ENCODE measurements around the gene LMO7.
"Not testable (repeated sequence)": the region's sequence is repeated elsewhere in the genome, so short reads cannot be mapped to it uniquely, and the experiment has no call there.

Gene LMO7

DNA sequence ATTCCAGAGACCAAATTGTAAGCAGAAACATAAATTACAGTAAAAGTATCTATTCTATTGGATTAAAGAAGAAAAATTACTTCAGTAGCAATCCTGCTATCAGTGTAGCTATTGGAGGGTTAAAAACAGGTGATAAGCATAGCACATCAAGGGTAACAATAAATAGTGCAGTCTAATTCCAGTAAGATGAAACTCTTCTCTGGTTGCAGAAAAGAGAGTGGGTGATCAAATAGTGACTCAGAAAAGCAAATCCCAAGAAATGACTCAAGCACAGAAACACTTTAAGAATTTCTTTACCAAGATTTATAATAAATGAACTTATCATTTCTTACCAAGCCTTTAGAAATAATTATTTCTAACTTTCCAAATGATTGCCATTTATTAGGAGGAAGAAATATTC, 135.7 kb downstream of the LMO7 start:
- no peak for DNase-seq (ENCODE audit: low read depth)

DNA sequence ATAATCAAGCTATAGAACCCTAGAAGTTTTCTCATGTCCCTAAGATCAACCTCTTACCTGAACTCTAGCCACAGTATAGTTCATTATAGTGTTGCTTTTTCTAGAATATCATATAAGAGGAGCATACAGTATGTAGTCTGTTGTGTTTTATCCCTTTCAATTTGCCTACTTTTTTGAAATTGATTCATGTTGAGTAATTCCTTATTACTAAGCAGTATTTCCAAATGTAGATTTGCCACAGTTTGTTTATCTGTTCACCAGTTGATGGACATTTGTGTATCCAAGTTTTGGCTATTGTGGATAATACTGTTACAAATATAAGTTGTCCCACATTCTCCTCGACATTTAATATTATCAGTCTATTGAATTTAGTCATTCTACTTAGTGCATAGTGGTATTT, 138.0 kb downstream of the LMO7 start:
- DNase-seq (ENCODE audit: low read depth) = no peak

DNA sequence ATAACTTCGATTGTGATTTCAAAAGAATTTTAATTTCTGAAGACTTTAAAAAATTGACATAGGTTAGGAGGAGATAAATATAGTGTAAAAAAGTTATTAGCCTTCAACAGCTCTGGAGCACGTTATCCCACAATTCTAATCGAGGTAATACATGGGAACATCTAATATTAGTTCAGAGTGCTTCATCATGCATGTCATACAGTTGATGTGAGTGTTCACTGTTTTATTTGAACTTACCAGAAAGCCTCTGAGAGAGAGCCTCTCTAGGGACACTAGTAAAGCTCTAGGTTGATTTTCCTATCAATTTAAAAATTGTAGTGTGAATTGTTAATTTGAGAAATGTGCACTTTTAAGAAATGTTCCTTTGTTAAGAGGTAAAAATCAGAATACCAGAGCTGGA, 140.4 kb downstream of the LMO7 start:
- no peak for DNase-seq (ENCODE audit: low read depth)

DNA sequence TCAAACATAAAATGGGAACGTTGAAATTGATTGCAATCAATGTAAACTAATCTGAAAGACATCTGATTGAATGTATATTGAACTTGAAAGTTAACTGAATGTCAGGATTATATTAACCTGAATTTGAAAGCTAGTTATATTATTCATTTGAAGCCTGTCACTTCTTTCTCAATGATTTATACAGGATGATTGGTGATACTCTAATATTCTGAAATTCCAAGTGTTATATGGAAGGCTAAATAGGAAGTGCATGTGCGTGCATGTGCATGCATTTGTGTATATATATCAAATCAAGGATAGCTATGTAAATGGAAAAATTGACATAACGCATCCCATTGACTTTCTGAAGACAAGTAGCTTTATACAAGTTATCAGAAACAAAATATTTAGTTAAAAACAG, 143.3 kb downstream of the LMO7 start:
- DNase-seq (ENCODE audit: low read depth) = no peak

DNA sequence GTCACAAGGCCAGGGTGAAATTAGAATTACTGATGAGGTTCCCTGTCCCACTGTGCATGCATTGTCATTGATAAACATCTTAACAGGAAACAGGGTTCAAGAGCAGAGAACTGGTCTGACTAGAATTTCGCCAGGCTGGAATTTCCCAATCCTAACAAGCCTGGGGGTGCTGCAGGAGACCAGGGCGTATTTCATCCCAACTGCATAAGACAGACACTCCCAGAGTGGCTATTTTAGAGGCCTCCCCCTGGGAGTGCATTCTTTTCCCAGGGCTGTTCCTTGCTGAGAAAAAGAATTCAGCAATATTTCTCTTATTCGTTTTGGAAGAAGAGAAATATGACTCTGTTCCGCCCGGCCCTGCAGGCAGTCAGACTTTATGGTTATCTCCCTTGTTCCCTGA, 144.0 kb downstream of the LMO7 start:
- DNase-seq (ENCODE audit: low read depth) = not testable (repeated sequence)

DNA sequence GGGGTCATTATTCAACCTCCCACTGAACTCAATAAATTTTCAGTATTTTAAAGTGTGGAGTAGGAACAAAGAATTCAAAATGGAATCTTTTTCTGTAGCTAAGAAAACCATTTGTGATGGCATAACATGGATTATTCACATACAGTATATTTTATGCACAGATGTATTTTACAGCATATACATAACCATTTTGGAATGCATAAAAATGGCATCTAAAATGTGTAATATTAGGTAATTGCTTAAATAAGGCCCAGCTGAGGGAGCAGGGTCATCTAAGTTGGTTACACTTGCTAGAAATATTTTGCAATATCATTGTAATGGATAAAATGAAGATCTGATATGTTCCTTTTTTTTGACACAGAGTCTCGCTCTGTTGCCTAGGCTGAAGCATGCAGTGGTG, 146.9 kb downstream of the LMO7 start:
- DNase-seq (ENCODE audit: low read depth) = no peak

DNA sequence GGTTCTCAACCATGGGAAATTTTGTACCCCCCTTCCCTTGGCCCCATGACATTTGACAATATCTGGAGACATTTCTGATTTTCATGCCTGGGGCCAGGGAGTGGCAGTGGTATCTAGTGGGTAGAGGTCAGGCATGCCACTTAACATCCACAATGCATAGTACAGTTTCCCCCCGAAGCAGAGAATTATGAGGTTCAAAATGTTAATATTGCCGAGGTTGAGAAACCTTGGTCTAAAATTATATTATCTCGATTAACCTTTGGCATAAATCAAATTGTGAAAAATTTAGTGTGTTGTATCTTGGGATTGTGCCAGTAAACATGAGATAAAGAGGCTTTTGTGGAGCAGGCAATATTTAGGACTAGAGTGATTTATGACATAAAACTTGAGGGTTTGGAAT, 147.9 kb downstream of the LMO7 start:
- DNase-seq (ENCODE audit: low read depth) = no peak

DNA sequence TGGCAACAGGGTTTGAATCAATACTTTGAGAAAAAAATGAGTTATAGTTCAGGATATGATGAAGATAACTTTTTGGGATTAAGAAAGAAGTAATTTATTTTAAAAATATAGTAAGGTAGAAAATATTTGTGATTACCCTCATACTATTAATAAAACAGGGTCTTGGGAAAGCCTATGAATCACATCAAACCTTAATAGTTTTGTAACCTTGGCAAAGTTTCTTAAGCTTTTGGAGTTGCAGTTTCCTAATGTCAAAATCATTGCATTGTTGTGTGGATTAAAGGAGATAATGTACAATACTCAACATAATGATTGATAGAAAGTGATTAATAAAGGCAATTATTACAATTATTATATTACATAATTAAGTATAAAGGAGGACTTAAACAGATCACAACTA, 149.0 kb downstream of the LMO7 start:
- DNase-seq (ENCODE audit: low read depth) = no peak

DNA sequence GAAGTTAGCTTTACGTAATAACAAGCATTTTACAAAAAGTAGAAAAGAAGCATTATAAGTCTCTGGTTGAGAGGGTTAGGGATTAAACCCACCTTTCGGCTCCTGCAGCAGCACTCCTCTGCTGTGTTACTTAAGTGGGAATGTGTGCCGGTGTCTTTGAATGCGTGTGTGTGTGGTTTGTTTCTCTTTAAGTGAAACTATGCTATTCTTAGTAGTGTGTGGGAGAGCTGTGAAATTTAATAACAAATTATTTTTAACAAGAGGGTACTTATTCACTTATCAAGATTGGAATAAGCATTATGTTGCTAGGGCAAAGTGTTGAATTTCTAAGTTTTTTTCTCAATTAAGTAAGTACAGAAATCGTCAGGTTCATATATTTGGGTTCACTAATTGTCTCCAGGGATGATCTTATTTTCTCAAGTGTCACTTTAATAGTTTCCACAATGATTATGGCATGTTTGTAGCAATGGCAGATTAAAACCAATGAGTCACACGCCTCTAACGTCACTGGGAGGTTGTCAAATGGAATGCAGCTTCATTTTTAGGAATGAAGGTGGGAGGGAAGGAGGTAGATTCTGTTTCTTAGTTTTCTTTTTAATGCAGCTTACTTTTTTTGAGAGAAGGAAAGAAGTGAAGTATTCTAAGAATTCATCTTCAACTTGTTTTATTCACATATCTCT, 151.3 kb downstream of the LMO7 start:
- DNase-seq (ENCODE audit: low read depth) = no peak

DNA sequence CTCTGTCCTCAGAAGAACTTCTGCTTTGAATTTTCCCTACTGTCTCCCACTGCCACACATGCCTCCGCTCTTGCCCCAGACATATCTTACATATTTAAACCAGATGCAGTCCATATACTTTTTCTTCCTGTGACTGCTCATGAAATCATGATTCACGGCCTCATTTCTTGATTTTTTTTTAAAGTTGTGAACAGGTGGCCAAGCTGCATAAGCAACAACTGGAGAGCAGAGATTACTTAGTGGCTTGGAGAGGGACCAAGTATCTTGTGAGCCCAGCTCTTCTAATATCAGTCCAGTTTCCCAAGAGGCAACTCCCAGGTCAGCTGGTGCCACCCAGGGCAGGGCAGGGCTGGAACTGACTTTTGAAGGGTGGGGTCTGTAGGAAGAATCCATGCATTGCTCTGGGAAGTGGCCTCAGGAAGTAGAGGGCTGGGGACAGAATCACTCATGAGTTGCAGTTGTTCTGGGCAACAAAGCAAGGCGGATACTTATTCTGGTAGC, 152.4 kb downstream of the LMO7 start:
- DNase-seq (ENCODE audit: low read depth) = no peak

DNA sequence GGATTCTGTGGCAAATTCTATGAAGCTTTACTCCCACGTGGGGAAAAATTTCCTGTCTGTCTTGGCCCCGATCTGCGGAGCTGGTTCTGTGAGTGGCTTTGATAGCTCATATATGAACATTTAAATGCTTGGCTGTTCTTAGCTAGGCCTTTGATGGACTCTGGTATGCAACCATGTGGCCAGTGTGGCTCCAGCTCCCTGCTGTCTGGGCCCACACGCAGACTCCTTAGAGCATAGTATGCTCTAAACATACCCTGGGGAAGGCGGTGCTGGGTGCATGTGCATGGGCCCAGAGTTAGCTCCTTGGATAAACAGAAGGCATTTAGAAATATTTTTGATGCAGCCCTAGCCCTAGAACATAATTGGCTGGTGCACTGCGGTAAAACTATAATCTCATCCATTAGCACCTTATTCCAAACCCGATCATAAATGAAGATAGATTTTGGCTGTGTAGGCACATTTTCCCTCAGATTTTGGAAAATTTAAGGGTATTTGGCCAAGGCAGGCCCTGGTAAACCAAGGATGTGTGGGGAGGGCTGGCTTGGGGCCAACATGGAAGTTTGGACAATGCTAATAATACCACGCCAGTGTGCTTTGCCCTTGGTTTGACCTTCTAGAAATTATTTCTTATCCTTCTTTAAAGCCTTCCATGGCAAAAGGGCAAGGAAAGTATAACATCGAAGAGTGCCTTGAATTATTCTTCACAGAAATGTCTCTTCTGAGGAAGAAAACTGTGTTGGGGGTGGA, 153.5 kb downstream of the LMO7 start:
- no peak for DNase-seq (ENCODE audit: low read depth)

DNA sequence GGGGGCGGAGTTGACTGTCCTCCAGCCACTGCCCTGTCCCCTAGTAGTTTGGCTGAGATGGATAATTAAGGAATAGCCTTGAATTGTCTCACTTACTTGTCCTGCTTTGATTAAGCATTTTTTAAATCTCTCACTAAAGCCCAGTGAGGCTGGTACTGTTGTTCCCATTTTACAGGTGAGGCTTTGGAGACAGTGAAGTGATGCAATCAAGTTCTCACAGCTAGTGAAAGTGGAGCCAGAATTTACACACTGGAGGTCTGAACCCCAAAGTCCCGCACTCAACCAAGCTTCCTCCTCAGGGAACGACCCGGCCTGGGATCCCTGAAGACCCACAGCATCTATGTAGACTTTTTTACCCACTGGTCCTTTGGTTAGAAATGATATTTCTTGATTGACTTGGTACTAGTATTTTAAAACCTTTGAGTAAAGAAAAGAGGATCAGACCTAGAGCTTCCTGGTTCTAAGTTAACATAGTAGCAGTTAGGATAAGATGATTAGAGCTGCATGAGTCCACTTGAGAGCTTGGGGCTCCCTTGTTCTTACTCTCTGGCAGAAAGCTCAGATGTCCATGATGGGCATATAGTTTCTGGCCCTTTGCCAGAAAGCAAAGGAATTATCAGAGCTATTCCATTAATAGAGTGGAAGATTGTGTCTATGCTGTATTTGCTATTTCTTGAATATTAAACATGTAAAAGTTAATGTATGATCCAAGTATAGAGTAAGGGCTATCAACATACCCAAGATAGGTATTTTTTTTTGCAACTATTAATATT, 154.3 kb downstream of the LMO7 start:
- no peak for DNase-seq (ENCODE audit: low read depth)

DNA sequence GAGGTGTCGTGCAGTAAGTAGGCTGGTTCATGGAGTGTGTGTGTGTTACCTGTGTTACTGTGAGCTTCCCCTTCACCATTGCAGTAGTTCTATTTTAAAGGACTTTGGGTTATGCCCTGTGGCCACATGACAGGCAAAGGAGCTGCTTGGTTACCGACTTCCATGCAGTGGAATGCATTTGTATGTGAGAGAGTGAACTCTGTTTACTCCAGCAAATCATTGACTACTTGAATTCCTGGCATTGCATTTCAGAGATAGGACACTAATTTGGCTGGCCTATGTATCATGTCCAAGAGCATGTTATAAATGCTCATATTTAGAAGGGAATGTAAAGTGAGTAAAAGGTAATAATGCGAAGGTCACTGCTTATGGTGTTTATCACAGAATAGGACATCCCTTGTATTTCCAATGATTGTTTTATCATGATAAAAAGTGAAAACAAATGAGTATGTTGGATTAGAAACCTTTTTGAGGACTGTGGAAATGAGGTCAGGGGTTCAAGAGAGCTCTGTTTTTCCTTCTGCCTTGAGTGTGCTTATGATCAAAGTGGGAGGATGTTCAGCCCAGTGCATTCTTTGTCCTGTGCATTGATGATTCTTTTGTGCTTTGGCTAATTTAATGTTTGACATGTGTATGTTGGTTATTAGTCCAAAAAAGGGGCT, 156.5 kb downstream of the LMO7 start:
- DNase-seq (ENCODE audit: low read depth) = no peak

DNA sequence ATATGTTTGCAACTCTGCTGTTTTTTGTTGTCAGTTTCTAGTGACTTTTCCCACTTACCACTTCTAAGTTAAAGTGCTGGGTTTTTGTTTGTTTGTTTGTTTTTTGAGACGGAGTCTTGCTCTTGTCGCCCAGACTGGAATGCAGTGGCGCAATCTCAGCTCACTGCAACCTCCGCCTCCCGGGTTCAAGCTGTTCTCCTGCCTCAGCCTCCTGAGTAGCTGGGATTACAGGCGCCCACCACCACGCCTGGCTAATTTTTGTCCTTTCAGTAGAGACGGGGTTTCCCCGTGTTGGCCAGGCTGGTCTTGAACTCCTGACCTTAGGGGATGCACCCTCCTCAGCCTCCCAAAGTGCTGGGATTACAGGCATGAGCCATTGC, 157.0 kb downstream of the LMO7 start:
- not testable (repeated sequence) for DNase-seq (ENCODE audit: low read depth)

DNA sequence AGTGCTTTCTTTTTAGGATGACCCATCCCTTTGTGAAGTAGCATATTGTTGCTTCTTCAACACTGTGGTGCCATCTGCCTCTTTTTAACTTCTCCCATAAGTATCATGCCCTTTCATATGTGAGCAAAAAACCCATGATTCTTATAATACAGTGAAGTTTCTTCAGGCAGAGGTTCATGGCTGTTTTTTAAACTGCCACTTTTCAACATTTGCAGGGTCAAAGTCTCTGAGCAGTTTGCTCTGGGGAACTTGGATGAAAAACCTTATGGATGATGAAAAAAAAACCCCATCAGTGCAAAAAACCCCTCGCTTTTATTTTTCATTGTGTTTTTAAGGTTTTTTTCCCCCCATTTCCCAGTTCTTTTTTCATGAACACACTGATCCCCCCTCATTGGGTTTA, 158.5 kb downstream of the LMO7 start:
- DNase-seq (ENCODE audit: low read depth) = no peak

DNA sequence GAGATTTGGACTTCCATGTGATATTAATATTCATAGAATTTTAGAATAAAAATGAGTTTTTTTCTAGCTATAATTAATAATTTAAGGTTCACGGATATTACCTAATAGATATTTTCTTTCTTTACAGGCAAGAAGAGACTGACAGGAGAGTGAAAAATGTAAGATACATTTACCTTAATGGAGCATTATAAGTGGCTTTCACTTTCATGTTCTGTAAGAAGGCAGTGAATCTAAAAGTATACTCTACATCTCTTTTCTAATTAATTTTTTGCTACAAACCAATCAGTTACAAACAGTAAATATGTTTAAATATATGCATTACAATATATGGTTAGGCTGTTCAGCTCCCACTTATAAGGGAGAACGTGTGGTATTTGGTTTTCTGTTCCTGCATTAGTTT, 159.1 kb downstream of the LMO7 start:
- no peak for DNase-seq (ENCODE audit: low read depth)

DNA sequence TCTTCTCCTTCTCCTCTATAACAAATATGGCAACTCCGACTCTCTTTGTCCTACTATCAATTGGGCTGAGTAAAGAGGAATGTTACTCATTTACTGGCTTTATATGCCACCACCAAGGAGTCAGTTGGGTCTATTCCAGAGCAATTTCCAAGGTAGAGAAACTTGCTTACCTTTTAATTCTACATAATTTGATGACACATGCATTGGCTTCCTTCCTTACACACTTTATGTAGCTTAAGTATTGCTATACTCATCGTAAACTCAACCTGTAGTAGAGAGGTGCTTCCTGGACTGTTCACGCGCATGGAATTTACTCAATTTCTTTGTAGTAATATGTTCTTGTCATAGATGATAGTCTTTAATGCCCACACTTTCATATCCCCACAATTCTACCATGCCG, 160.7 kb downstream of the LMO7 start:
- no peak for DNase-seq (ENCODE audit: low read depth)

DNA sequence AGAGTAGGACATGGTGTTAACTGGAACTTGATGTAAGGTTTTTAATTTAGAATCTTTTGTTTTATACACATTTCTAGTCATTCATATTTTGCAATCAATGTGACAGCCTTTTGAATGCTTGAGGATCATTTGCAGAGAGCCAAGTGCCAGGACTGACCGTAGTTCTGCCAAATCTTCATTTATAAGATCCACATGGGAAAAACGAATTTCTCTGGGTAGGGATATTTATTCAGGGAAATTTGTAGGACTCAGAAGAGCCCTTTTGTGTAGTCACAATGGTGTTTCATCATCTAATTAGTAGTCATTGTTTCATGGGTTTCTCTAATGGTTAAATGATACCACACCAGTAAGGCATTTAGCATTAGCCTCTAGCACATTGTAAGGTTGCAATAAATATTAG, 161.1 kb downstream of the LMO7 start:
- DNase-seq (ENCODE audit: low read depth) = no peak

DNA sequence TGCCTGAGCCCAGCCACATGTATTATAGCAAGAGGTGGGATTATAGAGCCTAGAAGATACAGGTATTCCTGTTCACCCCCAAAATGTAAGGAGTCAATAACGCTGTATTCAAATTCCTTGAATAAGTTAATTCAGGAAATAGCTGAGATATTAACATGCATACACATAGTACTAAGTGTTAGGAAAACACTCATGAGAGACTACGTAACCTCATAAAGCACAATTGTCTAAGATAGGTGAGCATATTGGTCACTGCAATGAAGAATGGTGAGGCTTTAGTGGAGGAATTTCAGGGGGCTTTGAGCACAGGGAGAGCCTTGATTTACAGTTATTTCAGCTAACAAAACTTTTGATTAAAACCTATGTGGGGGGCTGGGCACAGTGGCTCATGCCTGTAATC, 161.6 kb downstream of the LMO7 start:
- no peak for DNase-seq (ENCODE audit: low read depth)

DNA sequence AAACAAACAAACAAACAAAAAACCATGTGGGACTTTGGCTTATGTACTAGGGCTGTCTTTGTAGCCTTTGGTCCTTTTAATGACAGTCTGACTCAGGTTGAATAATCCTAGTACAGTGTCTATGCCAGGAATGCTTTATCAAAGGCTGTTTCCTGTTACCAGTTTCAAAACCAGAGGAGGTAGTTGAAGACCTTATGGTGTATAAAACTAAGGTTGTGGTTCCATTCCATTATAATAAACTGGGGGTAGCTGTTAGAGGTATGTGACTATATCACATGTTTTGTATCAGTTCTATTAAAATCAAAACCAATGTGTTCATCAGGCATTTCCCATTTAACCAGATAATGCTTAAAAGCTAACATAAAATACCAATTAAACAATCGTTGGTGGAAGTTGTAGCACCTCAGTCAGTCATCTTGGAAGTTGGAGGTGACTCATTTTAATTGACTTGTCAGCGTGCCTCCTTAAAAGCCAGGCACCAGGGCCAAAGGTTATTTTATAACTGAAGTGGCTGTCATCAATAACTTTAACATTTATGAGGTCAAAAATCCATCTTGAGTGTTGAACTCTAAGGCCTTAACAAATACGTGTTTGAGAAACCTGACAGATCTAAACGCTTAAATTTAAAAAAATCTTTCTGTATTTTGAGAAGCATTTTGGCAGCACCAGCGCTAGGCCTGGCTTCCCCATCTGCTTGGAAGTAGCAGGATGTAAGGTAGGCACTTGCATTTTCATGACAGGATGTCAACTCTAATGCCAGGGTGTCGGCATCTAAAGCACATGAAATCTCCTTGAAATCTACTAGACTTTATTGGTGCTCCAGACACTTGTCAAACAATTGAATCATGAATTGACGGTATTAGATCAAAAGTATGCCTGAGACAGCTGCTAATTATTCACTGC, 162.5 kb downstream of the LMO7 start:
- DNase-seq (ENCODE audit: low read depth) = no peak

DNA sequence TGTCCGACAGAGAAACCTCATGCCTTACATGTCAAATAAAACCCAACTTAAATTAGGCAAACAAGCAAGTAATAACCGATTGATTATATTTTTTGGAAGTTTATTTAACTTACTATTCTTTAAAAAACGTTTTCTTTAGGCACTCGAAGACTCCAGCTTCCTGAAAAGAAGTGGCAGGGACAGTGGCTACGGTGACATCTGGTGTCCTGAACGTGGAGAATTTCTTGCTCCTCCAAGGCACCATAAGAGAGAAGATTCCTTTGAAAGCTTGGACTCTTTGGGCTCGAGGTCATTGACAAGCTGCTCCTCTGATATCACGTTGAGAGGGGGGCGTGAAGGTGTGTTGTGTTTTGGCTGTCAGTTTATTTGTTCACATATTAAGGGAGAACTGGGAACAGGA, 164.4 kb downstream of the LMO7 start:
- DNase-seq (ENCODE audit: low read depth) = no peak

Measured in activated gamma-delta T cell treated with anti-CD3 and anti-CD28 coated beads, Interleukin-2, amount 50 U/mL, for 16 hours (primary cell).